NOMO-1 (cell line): Measurements from ENCODE around the gene POU3F2.

ENCODE experiments used
- DNase-seq, 2 experiments: peaks; one replicate each; lab custom pipeline; 2025; ENCODE audit not compliant: unreplicated experiment in 2 of 2; lab: John Stamatoyannopoulos, UW

Gene POU3F2

DNA sequence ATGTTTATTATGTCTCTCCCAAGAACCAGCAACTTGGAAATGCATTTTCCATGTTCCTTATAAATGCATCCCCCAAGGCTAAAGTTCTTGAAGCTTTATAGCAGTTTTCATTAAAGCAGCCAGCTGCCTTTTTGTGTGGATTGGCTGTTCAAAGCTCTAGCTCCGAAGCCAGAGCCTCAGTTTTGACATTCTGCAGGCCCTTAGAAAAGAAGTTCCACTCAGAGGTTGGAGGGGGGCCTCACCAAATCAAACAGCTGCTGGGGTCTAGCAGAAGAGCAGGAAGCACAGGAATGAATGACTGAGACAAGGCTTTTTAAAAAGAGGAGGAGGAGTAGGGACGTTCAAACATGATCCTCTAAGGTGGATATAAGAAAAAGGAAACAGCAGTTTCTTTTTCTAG is 4.2 kb upstream of the POU3F2 start:
- DNase-seq, result no peak

- no peak for DNase-seq
Measured at GRCh38 chr6:98831057-98831958, 3.1 kb upstream of the POU3F2 start.

GRCh38 chr6:98831959-98832283 is 2.5 kb upstream of the POU3F2 start:
- no peak for DNase-seq

- no peak for DNase-seq
Measured at GRCh38 chr6:98832284-98833056, 1.9 kb upstream of the POU3F2 start.

GRCh38 chr6:98833057-98833306 is 1.4 kb upstream of the POU3F2 start:
- no peak for DNase-seq

DNA sequence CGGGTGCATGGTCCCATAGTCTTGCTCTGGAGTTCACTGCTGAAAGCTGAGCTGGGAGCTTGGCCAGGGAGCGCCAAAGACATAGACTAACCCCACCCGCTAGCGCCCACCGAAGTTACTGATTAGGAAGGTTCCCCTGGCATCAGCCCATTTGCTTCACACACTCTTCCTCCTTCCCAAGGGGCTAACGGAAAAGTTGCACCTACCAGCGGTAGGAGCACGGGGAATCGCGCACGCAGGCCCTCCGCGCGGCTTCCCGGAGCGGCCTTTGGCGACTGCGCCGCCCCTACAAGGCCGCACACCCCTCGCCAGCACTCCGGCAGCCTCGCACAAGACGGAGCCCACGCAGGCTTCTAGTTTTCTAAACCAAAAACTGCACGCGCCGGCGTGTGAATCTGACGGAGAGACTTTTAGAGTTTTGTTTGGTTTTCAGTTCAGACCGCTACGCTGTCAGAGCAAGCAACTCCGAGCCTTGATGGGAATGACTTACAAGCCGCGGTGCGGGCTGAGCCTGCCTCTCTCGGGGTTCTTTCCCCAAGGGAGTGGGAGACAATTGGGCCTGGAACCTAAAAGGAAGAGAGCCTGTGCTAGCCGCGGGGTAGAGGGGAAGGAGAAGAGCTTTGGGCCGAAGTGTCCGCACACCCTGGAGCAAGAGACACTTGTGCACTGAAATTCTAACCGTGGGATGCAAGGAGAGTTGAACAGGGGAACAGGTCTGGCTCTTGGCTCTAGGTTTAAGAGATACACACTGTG is 891 bp upstream of the POU3F2 start:
- DNase-seq, result peak in 1 of 2 experiments; percentile 12

DNA sequence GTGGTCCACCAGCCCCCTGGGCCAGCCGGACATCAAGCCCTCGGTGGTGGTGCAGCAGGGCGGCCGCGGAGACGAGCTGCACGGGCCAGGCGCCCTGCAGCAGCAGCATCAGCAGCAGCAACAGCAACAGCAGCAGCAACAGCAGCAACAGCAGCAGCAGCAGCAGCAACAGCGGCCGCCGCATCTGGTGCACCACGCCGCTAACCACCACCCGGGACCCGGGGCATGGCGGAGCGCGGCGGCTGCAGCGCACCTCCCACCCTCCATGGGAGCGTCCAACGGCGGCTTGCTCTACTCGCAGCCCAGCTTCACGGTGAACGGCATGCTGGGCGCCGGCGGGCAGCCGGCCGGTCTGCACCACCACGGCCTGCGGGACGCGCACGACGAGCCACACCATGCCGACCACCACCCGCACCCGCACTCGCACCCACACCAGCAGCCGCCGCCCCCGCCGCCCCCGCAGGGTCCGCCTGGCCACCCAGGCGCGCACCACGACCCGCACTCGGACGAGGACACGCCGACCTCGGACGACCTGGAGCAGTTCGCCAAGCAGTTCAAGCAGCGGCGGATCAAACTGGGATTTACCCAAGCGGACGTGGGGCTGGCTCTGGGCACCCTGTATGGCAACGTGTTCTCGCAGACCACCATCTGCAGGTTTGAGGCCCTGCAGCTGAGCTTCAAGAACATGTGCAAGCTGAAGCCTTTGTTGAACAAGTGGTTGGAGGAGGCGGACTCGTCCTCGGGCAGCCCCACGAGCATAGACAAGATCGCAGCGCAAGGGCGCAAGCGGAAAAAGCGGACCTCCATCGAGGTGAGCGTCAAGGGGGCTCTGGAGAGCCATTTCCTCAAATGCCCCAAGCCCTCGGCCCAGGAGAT is 1.0 kb downstream of the POU3F2 start:
- no peak for DNase-seq

- no peak for DNase-seq
Measured at GRCh38 chr6:98836025-98836961, 1.9 kb downstream of the POU3F2 start.

DNA sequence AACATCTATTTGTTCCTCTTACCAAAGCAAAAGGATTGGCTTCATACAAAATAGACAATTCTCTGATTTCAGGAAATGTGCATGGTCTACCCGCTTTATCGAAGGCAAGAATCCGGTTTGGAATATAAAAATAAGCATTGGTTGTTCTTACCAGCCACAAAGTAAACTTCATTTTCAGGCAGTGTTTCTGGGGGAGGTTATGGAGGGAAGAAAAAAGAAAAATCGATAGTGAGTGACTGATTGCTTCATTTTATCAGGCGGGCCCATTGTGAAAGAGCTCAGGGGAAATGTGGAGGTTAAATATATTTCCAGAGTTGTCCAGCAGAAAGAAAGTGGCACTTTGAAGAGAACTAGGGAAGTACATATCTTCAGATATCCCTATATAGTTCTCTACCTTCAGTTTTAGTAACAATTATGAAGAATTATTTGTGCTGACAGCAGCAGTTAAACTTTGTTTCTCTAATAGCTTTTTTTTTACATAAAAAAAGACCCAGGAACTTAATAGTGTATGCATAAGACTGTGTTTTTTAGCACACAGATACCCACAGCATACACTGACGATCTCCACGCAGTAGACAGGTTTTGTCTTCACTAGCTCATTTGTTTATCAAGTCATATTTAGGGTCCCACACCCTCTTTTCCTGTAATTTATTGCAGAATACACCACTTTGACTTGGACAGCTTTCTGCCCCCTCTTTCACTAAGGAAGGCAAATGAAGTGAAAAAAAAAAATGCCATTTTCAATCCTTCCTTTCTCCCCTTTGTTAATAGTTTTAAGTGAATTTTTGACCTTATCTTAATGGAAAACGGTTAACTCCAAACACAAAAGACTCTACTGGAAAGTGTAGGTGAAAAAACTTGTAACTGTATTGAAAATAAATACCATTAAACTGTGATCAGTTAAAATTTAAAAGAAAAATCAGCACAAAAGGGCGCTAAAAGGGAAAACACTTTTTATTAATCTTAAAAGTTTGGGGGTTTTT is 2.9 kb downstream of the POU3F2 start:
- peak in 1 of 2 experiments; percentile 44 for DNase-seq

- DNase-seq, result no peak
Measured at GRCh38 chr6:98838032-98838431, 3.7 kb downstream of the POU3F2 start.

- no peak for DNase-seq
Measured at GRCh38 chr6:98838975-98839374, 4.6 kb downstream of the POU3F2 start.

DNA sequence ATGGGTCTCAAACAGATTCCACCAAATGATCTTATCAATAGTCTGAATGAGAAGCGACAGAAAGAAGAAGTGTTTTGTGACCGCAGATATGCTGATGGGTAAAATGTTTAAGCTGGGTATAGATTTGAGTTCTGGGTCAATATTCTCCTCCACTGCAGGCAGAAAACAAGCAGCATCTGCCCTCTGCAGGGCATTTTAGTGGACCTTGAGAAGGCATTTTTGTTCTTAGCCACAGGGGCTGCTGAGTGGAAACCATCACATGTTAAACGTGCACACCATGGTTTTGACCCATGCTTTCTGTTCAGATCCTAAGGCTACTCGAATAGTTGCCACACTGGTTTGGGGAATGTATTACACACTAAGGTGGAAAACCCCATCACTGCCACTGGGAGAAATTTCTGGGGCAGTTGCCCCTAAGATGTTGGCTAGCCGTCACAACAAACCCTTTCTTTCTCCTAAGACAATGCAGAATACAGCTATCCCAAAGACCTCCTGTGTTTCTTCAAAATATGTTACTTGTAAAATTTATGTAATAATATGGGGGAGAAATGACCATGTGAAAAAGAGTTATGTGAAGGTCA is 5.5 kb downstream of the POU3F2 start:
- DNase-seq, result no peak

DNA sequence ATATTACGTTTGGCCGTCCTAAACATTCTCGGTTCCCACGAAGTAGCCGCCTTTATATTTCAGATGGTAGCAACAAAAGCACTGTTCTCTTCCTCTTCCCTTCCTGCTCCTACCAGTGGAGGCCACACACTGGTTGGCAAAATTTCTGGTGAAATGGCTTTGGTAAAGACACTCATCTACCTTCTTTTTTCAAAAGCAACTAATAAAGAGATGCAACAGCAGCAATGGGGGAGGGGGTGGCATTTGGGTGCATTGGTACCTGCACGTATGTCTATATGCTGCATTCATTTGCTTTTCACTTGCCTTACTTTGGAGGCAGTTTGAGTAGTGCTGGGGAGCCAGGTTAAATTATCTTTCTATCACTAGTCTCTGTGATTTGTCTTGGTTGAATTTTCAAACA is 6.0 kb downstream of the POU3F2 start:
- DNase-seq, result no peak

- no peak for DNase-seq
Measured at GRCh38 chr6:98840996-98841513, 6.7 kb downstream of the POU3F2 start.

GRCh38 chr6:98841621-98842341 is 7.4 kb downstream of the POU3F2 start:
- DNase-seq, result no peak

GRCh38 chr6:98842342-98843180 is 8.2 kb downstream of the POU3F2 start:
- no peak for DNase-seq
